HAP-1 (cell line): Measurements from ENCODE around the gene CCDC107.
"Not testable (repeated sequence)": the region's sequence is repeated elsewhere in the genome, so short reads cannot be mapped to it uniquely, and the experiment has no call there.

Experiments used
- DNase-seq, 2 experiments: peaks; one replicate each; pipeline ENCODE4 v3.0.0-alpha.2; 2016 to 2020; ENCODE audit warnings: low spot score in 2 of 2
- H3K27me3 ChIP-seq: fragments of 250-450 bp; sonication (Bioruptor Pico); 2 replicates; pipeline ENCODE4 v1.5.1; 2020; ENCODE audit warnings: low read depth, mild to moderate bottlenecking, moderate library complexity
- H3K36me3 ChIP-seq: fragments of 250-450 bp; sonication (Bioruptor Pico); replicated peaks from 2 replicates; pipeline ENCODE4 v1.5.1; 2020; ENCODE audit warnings: mild to moderate bottlenecking
- H3K4me1 ChIP-seq: fragments of 250-450 bp; sonication (Bioruptor Pico); 2 replicates; pipeline ENCODE4 v1.5.1; 2020; ENCODE audit warnings: mild to moderate bottlenecking
- H3K4me3 ChIP-seq: fragments of 250-450 bp; sonication (Bioruptor Pico); 2 replicates; pipeline ENCODE4 v1.5.1; 2020; ENCODE audit warnings: mild to moderate bottlenecking, moderate library complexity
- H3K9me3 ChIP-seq: fragments of 250-450 bp; sonication (Bioruptor Pico); 2 replicates; pipeline ENCODE4 v1.5.1; 2020; ENCODE audit warnings: mild to moderate bottlenecking, moderate library complexity
- in situ Hi-C: fragments of 300-500 bp; cut with MboI; formaldehyde crosslinking; loops from 3 replicates; pipeline ENCODE4 v1.14.3; 2020; ENCODE audit warnings: low sequenced_read_pairs, inconsistent platforms, mixed read lengths

The CCDC107 gene

GRCh38 chr9:35627575-35627974 is 30.5 kb upstream of the CCDC107 start:
- Histone ChIP-seq H3K4me3 (no peak overlapping the region), H3K9me3 (no peaks in the 10 kb centered on the region), H3K27me3 (no peaks in the 10 kb centered on the region), H3K4me1 (no peaks in the 10 kb centered on the region; the same call in 1 of the 2 replicates), H3K36me3 (no peaks in the 10 kb centered on the region)
- in situ Hi-C loops = no loop called here
- no peak for DNase-seq

- Histone ChIP-seq H3K36me3 (no peaks in the 10 kb centered on the region), H3K9me3 (no peaks in the 10 kb centered on the region), H3K4me1 (no peaks in the 10 kb centered on the region; the same call in 1 of the 2 replicates), H3K27me3 (no peaks in the 10 kb centered on the region), H3K4me3 (no peak overlapping the region)
- in situ Hi-C loops = no loop called here
- DNase-seq = no peak
Observed at GRCh38 chr9:35628389-35628991, 29.6 kb upstream of the CCDC107 start.

- H3K36me3 ChIP-seq = no peaks in the 10 kb centered on the region
- H3K4me3 ChIP-seq = no peak overlapping the region
- H3K4me1 ChIP-seq = no peaks in the 10 kb centered on the region; the same call in 1 of the 2 replicates
- no peak for DNase-seq
- H3K9me3 ChIP-seq = no peaks in the 10 kb centered on the region
- no peaks in the 10 kb centered on the region for H3K27me3 ChIP-seq
- in situ Hi-C loops = no loop called here
Observed at GRCh38 chr9:35629597-35629996, 28.5 kb upstream of the CCDC107 start.

GRCh38 chr9:35635730-35636129 is 22.4 kb upstream of the CCDC107 start:
- no peaks in the 10 kb centered on the region for H3K27me3 ChIP-seq
- H3K36me3 ChIP-seq = no peaks in the 10 kb centered on the region
- no peaks in the 10 kb centered on the region; the same call in 1 of the 2 replicates for H3K4me1 ChIP-seq
- no peak overlapping the region for H3K4me3 ChIP-seq
- no peak for DNase-seq
- no peaks in the 10 kb centered on the region for H3K9me3 ChIP-seq
- in situ Hi-C loops = no loop called here

- no peaks in the 10 kb centered on the region for H3K9me3 ChIP-seq
- DNase-seq = no peak
- H3K4me3 ChIP-seq = no peak overlapping the region
- H3K4me1 ChIP-seq = no peaks in the 10 kb centered on the region
- in situ Hi-C loops = no loop called here
- H3K27me3 ChIP-seq = no peaks in the 10 kb centered on the region
- no peaks in the 10 kb centered on the region for H3K36me3 ChIP-seq
Observed at GRCh38 chr9:35636135-35636876, 21.8 kb upstream of the CCDC107 start.

GRCh38 chr9:35636877-35637246 is 21.2 kb upstream of the CCDC107 start:
- H3K9me3 ChIP-seq, H3K4me3 ChIP-seq, in situ Hi-C loops, H3K36me3 ChIP-seq, DNase-seq, H3K27me3 ChIP-seq, H3K4me1 ChIP-seq: not testable (repeated sequence)

GRCh38 chr9:35637427-35637955 is 20.6 kb upstream of the CCDC107 start:
- H3K9me3 ChIP-seq, H3K27me3 ChIP-seq, H3K4me3 ChIP-seq, H3K4me1 ChIP-seq, in situ Hi-C loops, DNase-seq, H3K36me3 ChIP-seq: not testable (repeated sequence)

- H3K36me3 ChIP-seq, H3K27me3 ChIP-seq, DNase-seq, H3K4me1 ChIP-seq, H3K9me3 ChIP-seq, in situ Hi-C loops, H3K4me3 ChIP-seq: not testable (repeated sequence)
Observed at GRCh38 chr9:35638751-35639150, 19.3 kb upstream of the CCDC107 start.

GRCh38 chr9:35639225-35639624 is 18.9 kb upstream of the CCDC107 start:
- H3K27me3 ChIP-seq, H3K4me3 ChIP-seq, H3K4me1 ChIP-seq, DNase-seq, H3K36me3 ChIP-seq, in situ Hi-C loops, H3K9me3 ChIP-seq: not testable (repeated sequence)

- H3K4me1 ChIP-seq = no peaks in the 10 kb centered on the region
- H3K9me3 ChIP-seq = no peaks in the 10 kb centered on the region
- in situ Hi-C loops = no loop called here
- H3K4me3 ChIP-seq = no peak overlapping the region
- DNase-seq = no peak
- no peaks in the 10 kb centered on the region for H3K36me3 ChIP-seq
- H3K27me3 ChIP-seq = no peaks in the 10 kb centered on the region
Observed at GRCh38 chr9:35639631-35640030, 18.5 kb upstream of the CCDC107 start.

GRCh38 chr9:35640431-35640830 is 17.7 kb upstream of the CCDC107 start:
- H3K9me3 ChIP-seq, H3K4me3 ChIP-seq, in situ Hi-C loops, H3K36me3 ChIP-seq, H3K4me1 ChIP-seq, DNase-seq, H3K27me3 ChIP-seq: not testable (repeated sequence)

- H3K4me1 ChIP-seq, H3K9me3 ChIP-seq, DNase-seq, in situ Hi-C loops, H3K4me3 ChIP-seq, H3K27me3 ChIP-seq, H3K36me3 ChIP-seq: not testable (repeated sequence)
Observed at GRCh38 chr9:35641478-35641877, 16.6 kb upstream of the CCDC107 start.

- in situ Hi-C loops = no loop called here
Observed at GRCh38 chr9:35643046-35643445, 15.0 kb upstream of the CCDC107 start.

GRCh38 chr9:35645736-35646135 is 12.4 kb upstream of the CCDC107 start:
- H3K27me3 ChIP-seq, in situ Hi-C loops, H3K9me3 ChIP-seq, DNase-seq, H3K36me3 ChIP-seq, H3K4me1 ChIP-seq: not testable (repeated sequence)
- peak overlapping the region; percentile 57 for H3K4me3 ChIP-seq

More at GRCh38 chr9:35643046-35643445, 15.0 kb upstream of the CCDC107 start:
- DNase-seq = no peak
- Histone ChIP-seq H3K36me3 (no peaks in the 10 kb centered on the region), H3K4me1 (peaks cover 9% of the 10 kb centered on the region), H3K27me3 (no peaks in the 10 kb centered on the region), H3K4me3 (no peak overlapping the region), H3K9me3 (no peaks in the 10 kb centered on the region)
